K562 (cell line): ENCODE data around the gene PPAT. TPM values are rescaled to one million over a fixed set of nuclear protein-coding genes. Genes with fewer than 3 reads are reported as not detected.

Experiments
- ATAC-seq: fragments of 200-7000 bp; cut with Tn5 transposase; 3 replicates; pipeline ENCODE4 v1.9.1; 2020; ENCODE audit warnings: moderate library complexity
- BruUV-seq: library from RNA; stranded (reverse); fragments of 400-500 nt; replicated peaks from 2 replicates; lab custom pipeline; 2021; lab: Mats Ljungman, UMichigan
- CTCF ChIA-PET: fragments of 300-600 bp; formaldehyde crosslinking; extraction: SDS; loops from one replicate; lab custom pipeline; 2021; ENCODE audit warnings: low intra/inter-chr PET ratio; lab: Yijun Ruan, JAX
- POLR2A ChIA-PET: fragments of 300-600, 350-650 bp; sonication (Branson Sonifier 250); formaldehyde crosslinking; extraction: SDS; loops from one replicate; lab custom pipeline; 2021; ENCODE audit warnings: antibody characterized with exemption, inconsistent platforms; lab: Yijun Ruan, JAX
- DNase-seq, 4 experiments: peaks; one replicate each; pipeline versions ENCODE4 v3.0.0 to v3.0.0-alpha.2; 2011 to 2018; ENCODE audit warnings: low spot score in 3 of 4, mixed read lengths in 3 of 4; ENCODE audit errors: extremely low read depth in 1 of 4
- FAIRE-seq: peaks from 2 replicates; lab custom pipeline; 2011; peaks lifted over from hg19 to GRCh38; lab: Jason Lieb, UNC
- H2AFZ ChIP-seq: 2 replicates; pipeline ENCODE4 v1.6.0; 2011; ENCODE audit warnings: low read depth, low read length, control low read depth, inconsistent platforms
- H3K27ac ChIP-seq: fragments of 200-600 bp; 3 replicates; pipeline ENCODE4 v1.8.0; 2011; ENCODE audit warnings: low read depth, mild to moderate bottlenecking, control low read depth, inconsistent platforms, low read length, moderate library complexity, mixed read lengths; ENCODE audit errors: extremely low read depth
- H3K27me3 ChIP-seq, 2 experiments: fragments of 300-600 bp in 1 of 2; 2 replicates in 1 of 2; 3 replicates in 1 of 2; pipeline versions ENCODE4 v1.6.0 to v1.8.0; 2011; ENCODE audit warnings: inconsistent platforms in 2 of 2, low read length in 2 of 2, mild to moderate bottlenecking in 1 of 2, mixed read lengths in 1 of 2, moderate library complexity in 1 of 2; ENCODE audit not compliant: control insufficient read depth in 2 of 2, insufficient read depth in 2 of 2
- H3K36me3 ChIP-seq: fragments of 300-600 bp; 3 replicates; pipeline ENCODE4 v1.8.0; 2011; ENCODE audit warnings: mild to moderate bottlenecking, low read length, inconsistent platforms; ENCODE audit not compliant: control insufficient read depth, insufficient read depth
- H3K4me1 ChIP-seq, 2 experiments: fragments of 200-600 bp in 1 of 2; replicated peaks in 1 of 2; 2 replicates in 1 of 2; 3 replicates in 1 of 2; pipeline versions ENCODE4 v1.5.1 to v1.8.0; 2011; ENCODE audit warnings: inconsistent platforms in 2 of 2, low read length in 2 of 2, mild to moderate bottlenecking in 1 of 2, mixed read lengths in 1 of 2, moderate library complexity in 1 of 2; ENCODE audit not compliant: control insufficient read depth in 2 of 2, insufficient read depth in 2 of 2
- H3K4me2 ChIP-seq: 2 replicates; pipeline ENCODE4 v1.6.1; 2011; ENCODE audit warnings: low read length, control low read depth, inconsistent platforms, mixed read lengths; ENCODE audit not compliant: insufficient read depth
- H3K4me3 ChIP-seq: fragments of 200-600 bp; sonication (generic), shearing (Covaris generic); 2 replicates; pipeline ENCODE4 v1.5.1; 2016; ENCODE audit warnings: control low read depth, inconsistent platforms
- H3K79me2 ChIP-seq: fragments of 200-600 bp; 3 replicates; pipeline ENCODE4 v1.8.0; 2011; ENCODE audit warnings: low read length, inconsistent platforms; ENCODE audit not compliant: control insufficient read depth, insufficient read depth
- H3K9ac ChIP-seq, 2 experiments: 2 replicates each; pipeline versions ENCODE4 v1.6.0 to v1.6.1; 2011; ENCODE audit warnings: low read depth in 2 of 2, low read length in 2 of 2, control low read depth in 1 of 2, inconsistent platforms in 1 of 2, mild to moderate bottlenecking in 1 of 2, mixed read lengths in 1 of 2; ENCODE audit not compliant: insufficient read depth in 1 of 2
- H3K9me1 ChIP-seq: one replicate; pipeline ENCODE4 v1.6.0; 2011; ENCODE audit warnings: inconsistent platforms, mild to moderate bottlenecking, low read length, moderate library complexity; ENCODE audit not compliant: control insufficient read depth, insufficient read depth
- H3K9me3 ChIP-seq: replicated peaks from 2 replicates; pipeline ENCODE4 v1.5.1; 2011; ENCODE audit warnings: low read depth, low read length, inconsistent platforms; ENCODE audit not compliant: control insufficient read depth, insufficient read depth
- H4K20me1 ChIP-seq: replicated peaks from 2 replicates; pipeline ENCODE4 v1.6.1; 2011; ENCODE audit warnings: low read length, inconsistent platforms, mixed read lengths; ENCODE audit not compliant: control insufficient read depth, insufficient read depth
- CEBPB ChIP-seq: fragments of 450-650 bp; IDR thresholded peaks from 2 replicates; pipeline ENCODE4 v1.6.1; 2016; ENCODE audit warnings: missing genetic modification characterization, missing compliant biosample characterization
- CEBPG ChIP-seq, 3 experiments: fragments of 200-800 bp in 1 of 3; sonication (Bioruptor generic) in 1 of 3; sonication (generic) in 1 of 3; formaldehyde crosslinking in 1 of 3; IDR thresholded peaks in 2 of 3; conservative IDR thresholded peaks in 1 of 3; 2 replicates each; pipeline versions ENCODE4 v1.6.1 to v1.8.0; 2016 to 2022; ENCODE audit warnings: missing compliant biosample characterization in 2 of 3, missing genetic modification characterization in 2 of 3, mild to moderate bottlenecking in 1 of 3, missing genetic modification reagents in 1 of 3
- NR1H2 ChIP-seq: sonication (generic); formaldehyde crosslinking; IDR thresholded peaks from 2 replicates; pipeline ENCODE4 v1.4.0; 2020; ENCODE audit warnings: mild to moderate bottlenecking, missing genetic modification reagents
- PHB ChIP-seq: fragments of 250-450 bp; sonication (Bioruptor Pico); IDR thresholded peaks from 2 replicates; pipeline ENCODE4 v1.5.0; 2021
- SPI1 ChIP-seq: IDR thresholded peaks from 2 replicates; pipeline ENCODE4 v1.6.1; 2011; ENCODE audit warnings: low read depth, low read length, control low read depth, borderline replicate concordance
- ZBTB11 ChIP-seq, 3 experiments: fragments of 200-800 bp in 1 of 3; fragments of 250-450 bp in 1 of 3; fragments of 450-650 bp in 1 of 3; sonication (Bioruptor Pico) in 1 of 3; sonication (Bioruptor generic) in 1 of 3; formaldehyde crosslinking in 1 of 3; IDR thresholded peaks; 2 replicates each; pipeline versions ENCODE4 v1.6.1 to v1.8.0; 2016 to 2022; ENCODE audit warnings: mild to moderate bottlenecking in 2 of 3, missing genetic modification characterization in 2 of 3, missing compliant biosample characterization in 1 of 3, moderate library complexity in 1 of 3
- WGBS: fragments of 100-300 bp; shearing (Covaris generic); methylation state at CpG from one replicate; pipeline ENCODE4 v1.1.6; 2016; ENCODE audit warnings: low coverage, mixed read lengths; ENCODE audit not compliant: insufficient coverage; ENCODE audit errors: missing lambda C conversion rate; 5-methylcytosine and 5-hydroxymethylcytosine counted together
- in situ Hi-C: fragments of 300-500 bp; cut with MboI; formaldehyde crosslinking; loops from 4 replicates; pipeline ENCODE4 v1.15.0; 2018; ENCODE audit warnings: inconsistent platforms, mixed read lengths
- intact Hi-C: fragments of 100-400 bp; cut with micrococcal nuclease; formaldehyde crosslinking; loops from 2 replicates; pipeline ENCODE4 v1.14.2; 2022
- polyA plus RNA-seq, 8 experiments: library from polyadenylated mRNA; depleted of rRNA in 4 of 8; stranded (reverse) in 5 of 8; unstranded in 3 of 8; fragments of >200 nt; fragmentation: Nextera tagmentation in 2 of 8; fragmentation: Illumina TruSeq in 1 of 8; extraction: Ambion mirVana in 2 of 8; extraction: Trizol in 1 of 8; gene quantifications; 2 replicates each; pipeline versions ENCODE4 v1.2.1 to v1.2.3, GENCODE V29; 2011 to 2014; ENCODE audit warnings: inconsistent platforms in 1 of 8, missing spikeins in 1 of 8
- total RNA-seq, 7 experiments: library from RNA; depleted of rRNA in 6 of 7; stranded (reverse); fragments of >200 nt in 6 of 7; fragmentation: Illumina TruSeq in 2 of 7; extraction: Trizol in 2 of 7; gene quantifications; 2 replicates each; pipeline versions ENCODE4 v1.2.1 to v1.2.3, GENCODE V29; 2011 to 2021; ENCODE audit warnings: low replicate concordance in 1 of 7
- TF ChIP-seq, protein P1 (sequence below): fragments of 450-650 bp; formaldehyde crosslinking; IDR thresholded peaks from 2 replicates; pipeline ENCODE4 v1.4.0; 2022; ENCODE audit warnings: mild to moderate bottlenecking, moderate library complexity

PPAT gene
- total and polyA plus RNA-seq, 9 of the 15 experiments (the other 6 are each of a cell fraction or from before 2014, with no cell fraction given), result 36.2 to 75.8 (median 55.5) TPM

DNA sequence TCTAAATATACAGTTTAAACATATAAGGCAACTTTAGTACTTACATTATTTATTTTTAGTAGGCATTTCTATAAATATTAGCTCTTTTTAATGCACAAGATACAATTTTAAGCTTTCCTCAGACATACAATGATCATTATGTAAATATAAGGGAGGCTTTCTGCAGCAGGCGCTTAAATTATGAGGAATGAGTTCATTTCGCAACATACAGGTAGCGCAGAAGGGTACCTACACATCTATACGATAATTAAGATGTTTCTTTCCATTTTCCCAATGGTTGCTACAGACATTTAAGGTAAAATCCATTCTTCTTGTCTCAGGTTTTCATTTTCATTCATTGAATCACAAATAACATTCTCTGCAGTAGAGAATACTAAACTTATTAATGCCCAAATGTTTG lies 49.3 kb downstream of the PPAT start:
- Histone ChIP-seq H3K27ac (peak overlapping the region; percentile 56; the same call in 2 of the 3 replicates), H3K4me1 (peaks cover 3 to 17% of the 10 kb centered on the region in 2 experiments; a peak in 2 of 5 replicates), H3K27me3 (no peaks in the 10 kb centered on the region), H2AFZ (peak overlapping the region; percentile 73), H3K4me2 (peak overlapping the region; percentile 69), H3K36me3 (peaks cover 6% of the 10 kb centered on the region; the same call in 1 of the 3 replicates), H3K9ac (peak overlapping the region in 1 of 2 experiments; percentile 66; a peak in 2 of 4 replicates), H3K79me2 (peaks cover 52% of the 10 kb centered on the region), H4K20me1 (no peaks in the 10 kb centered on the region), H3K9me1 (no peaks in the 10 kb centered on the region), H3K9me3 (no peaks in the 10 kb centered on the region), H3K4me3 (peak overlapping the region; percentile 61)
- POLR2A ChIA-PET, result interaction anchor here (1.6 to 1.8 kb wide), 2 partner anchors 31 to 50 kb away, joined by 5 to 13 read pairs; partner anchors contain the start of genes PAICS and PPAT
- TF ChIP-seq ZBTB11 (CRISPR knock-in tag; IDR thresholded peaks at IDR 0.05) (no peak), CEBPG (CRISPR knock-in tag; IDR thresholded peaks at IDR 0.05) (no peak), CEBPG (tag; conservative IDR thresholded peaks at IDR 0.05 in 1 of 2, IDR thresholded peaks at IDR 0.05 in 1 of 2) (peak in 1 of 2 experiments; percentile 33; a peak in 1 of 4 replicates), PHB (CRISPR knock-in tag) (no peak), SPI1 (no peak), CEBPB (tag) (peak; percentile 71), NR1H2 (CRISPR knock-in tag) (no peak)
- TF ChIP-seq, protein P1, sequence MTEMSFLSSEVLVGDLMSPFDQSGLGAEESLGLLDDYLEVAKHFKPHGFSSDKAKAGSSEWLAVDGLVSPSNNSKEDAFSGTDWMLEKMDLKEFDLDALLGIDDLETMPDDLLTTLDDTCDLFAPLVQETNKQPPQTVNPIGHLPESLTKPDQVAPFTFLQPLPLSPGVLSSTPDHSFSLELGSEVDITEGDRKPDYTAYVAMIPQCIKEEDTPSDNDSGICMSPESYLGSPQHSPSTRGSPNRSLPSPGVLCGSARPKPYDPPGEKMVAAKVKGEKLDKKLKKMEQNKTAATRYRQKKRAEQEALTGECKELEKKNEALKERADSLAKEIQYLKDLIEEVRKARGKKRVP (CRISPR knock-in tag), result no peak
- WGBS, result 41% methylated on average over 4 of the region's 4 CpGs
- CTCF ChIA-PET, result no interaction called here
- no peak for DNase-seq
- no peak for ATAC-seq
- in situ Hi-C loops (no loop called here), intact Hi-C loops (loop anchor here (5.0 to 10.0 kb wide), 3 partner anchors 81 to 441 kb away; partner anchors contain the start of genes CEP135 and SRP72)
- no peak for FAIRE-seq
- BruUV-seq, result no TSS peak
